Choroid plexus epithelial cell (primary cell): ENCODE results near the gene F5.
"Not testable (repeated sequence)": the region's sequence is repeated elsewhere in the genome, so short reads cannot be mapped to it uniquely, and the experiment has no call there.

Experiments
- DNase-seq: peaks from one replicate; pipeline ENCODE4 v3.0.0-alpha.2; 2010; ENCODE audit warnings: low read depth
- H3K4me3 ChIP-seq: 2 replicates; pipeline ENCODE4 v1.5.1; 2011; ENCODE audit warnings: low read depth, mild to moderate bottlenecking, control low read depth, low read length, moderate library complexity
- TF ChIP-seq, protein P1 (sequence below): conservative IDR thresholded peaks from 2 replicates; pipeline ENCODE4 v1.5.1; 2011; ENCODE audit warnings: low read depth, mild to moderate bottlenecking, control low read depth, inconsistent platforms, low read length, moderate library complexity

F5 gene

DNA sequence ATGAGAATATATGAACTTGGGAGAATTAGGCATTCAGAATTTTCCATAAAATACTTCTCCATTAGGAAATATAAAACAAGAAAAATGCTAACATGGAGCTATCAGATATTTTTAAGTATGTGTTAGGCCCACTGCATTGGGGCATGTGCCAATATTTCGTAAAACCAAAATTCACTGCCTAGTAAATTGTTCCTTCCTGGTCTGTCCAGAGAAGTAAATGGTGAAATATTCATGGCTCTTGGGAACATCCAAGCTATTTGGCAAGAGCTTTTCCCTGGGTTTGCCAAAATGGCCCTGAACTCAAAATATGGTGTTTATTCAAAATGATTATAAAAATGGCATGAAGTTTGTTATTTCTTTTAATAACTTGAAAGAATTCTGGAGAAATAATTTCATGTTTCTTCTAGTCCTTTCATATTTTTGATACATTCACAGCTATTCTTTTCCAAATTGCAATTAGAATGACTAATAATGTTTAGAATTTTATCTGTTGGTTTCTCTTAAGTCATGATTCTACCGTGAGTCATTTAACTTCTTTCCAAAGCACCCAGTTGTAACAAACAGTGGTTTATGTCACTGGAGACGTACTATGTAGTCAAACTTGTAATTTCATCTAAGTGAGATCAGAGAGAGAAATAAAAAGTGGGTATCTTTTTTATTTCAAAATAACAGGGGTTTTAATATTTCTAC lies 74.8 kb downstream of the F5 start:
- peak; percentile 88 for DNase-seq
- no peak overlapping the region for H3K4me3 ChIP-seq
- TF ChIP-seq, protein P1, sequence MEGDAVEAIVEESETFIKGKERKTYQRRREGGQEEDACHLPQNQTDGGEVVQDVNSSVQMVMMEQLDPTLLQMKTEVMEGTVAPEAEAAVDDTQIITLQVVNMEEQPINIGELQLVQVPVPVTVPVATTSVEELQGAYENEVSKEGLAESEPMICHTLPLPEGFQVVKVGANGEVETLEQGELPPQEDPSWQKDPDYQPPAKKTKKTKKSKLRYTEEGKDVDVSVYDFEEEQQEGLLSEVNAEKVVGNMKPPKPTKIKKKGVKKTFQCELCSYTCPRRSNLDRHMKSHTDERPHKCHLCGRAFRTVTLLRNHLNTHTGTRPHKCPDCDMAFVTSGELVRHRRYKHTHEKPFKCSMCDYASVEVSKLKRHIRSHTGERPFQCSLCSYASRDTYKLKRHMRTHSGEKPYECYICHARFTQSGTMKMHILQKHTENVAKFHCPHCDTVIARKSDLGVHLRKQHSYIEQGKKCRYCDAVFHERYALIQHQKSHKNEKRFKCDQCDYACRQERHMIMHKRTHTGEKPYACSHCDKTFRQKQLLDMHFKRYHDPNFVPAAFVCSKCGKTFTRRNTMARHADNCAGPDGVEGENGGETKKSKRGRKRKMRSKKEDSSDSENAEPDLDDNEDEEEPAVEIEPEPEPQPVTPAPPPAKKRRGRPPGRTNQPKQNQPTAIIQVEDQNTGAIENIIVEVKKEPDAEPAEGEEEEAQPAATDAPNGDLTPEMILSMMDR: no peak

DNA sequence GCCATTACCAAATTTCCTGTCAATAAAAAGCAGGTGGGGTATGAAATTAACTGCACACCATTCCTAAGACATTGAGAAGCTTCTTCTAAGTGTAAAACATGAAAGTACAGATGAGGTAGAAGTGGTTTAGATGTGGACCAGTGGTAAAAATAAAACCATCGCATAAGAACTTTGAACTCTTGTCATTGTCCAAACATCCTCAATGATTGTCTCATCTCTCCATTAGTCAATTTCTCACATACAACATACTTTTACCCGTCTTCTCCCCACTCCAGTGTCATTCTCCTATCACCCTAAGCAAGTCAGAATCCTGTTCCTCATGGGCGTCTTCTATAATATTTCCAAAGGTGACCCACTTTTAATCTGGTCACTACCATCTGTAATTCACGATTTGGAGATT lies 76.2 kb downstream of the F5 start:
- no peak overlapping the region for H3K4me3 ChIP-seq
- TF ChIP-seq, protein P1: no peak
- no peak for DNase-seq

DNA sequence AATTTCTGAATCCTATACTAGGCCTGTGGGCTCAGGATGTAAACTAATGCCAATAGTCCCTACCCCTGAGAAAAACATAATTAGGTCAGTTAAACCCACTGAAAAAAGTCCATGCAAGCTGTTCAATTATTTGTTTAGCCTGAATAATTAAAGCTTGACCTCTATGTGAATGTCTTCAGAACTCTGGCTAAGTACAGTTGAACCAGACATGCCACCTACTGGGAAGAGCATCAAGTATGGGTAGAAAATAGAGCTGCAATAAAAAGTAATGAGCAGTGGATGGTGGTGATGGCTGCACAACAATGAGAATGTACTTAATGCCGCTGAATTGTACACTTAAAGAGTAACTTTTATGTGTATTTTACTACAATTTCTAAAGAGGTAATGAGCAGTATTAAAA lies 76.9 kb downstream of the F5 start:
- DNase-seq: peak; percentile 47
- H3K4me3 ChIP-seq: no peak overlapping the region
- TF ChIP-seq, protein P1: peak; percentile 30

DNA sequence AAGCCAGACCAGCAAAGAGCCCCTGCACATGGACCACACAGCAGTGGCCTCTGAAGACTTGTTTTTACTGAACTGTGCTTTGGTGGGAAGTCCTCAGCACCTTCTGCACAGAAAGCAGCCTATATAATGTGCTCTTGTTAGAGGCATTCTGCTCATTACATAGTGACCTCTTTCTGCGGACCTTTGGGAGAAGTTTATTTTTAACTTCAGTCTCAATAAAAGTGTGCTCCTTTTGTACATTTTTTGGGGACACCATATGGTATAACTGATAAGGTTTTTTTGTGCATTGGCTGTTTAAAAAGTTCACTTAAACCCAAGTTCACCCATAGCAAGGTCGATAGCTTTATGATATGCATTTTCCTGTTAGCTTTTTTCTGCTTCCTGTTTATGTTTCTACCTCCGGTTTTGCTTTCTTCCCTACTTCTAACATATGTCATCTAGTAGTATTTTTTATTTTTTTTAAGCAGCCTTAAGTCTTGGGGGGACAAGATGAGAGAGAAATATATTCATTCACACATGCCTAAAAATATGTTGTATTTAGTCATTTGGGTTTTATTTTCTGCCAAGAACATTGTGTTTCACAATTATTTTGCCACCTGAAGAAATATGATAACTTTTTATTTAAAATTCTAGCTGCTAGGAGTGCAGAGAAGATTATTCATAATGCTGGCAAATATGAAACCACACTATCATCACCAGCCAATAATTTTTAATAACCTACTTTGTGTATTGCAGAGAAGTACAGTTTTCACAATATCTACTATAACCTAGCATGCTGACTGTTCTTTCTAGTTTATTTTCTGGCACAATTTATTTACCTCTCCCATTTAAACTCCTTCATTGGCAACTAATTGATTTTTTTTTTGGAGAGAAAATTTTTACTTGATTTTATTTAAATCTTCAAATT lies 77.6 kb downstream of the F5 start:
- TF ChIP-seq, protein P1: no peak
- H3K4me3 ChIP-seq: no peak overlapping the region
- DNase-seq: peak; percentile 35

DNA sequence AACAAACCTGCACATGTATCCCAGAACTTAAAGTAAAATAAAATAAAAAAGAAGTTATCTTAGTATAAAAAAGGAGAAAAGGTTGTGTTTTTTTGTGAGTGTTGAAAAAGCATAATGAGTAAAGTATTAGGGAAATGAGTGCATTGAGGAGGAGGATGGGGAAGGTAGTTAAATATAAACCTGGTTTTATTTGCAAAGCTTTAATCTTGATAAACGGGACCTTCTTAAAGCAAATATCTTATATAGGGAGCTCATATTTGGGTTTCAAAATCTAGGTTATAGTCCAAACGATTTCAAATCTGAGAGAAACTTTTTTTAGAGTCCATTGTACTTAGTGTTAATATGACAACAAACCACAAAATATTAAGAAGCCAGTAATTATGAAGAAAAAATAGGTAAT lies 78.9 kb downstream of the F5 start:
- TF ChIP-seq, protein P1: no peak
- DNase-seq: no peak
- H3K4me3 ChIP-seq: no peak overlapping the region

DNA sequence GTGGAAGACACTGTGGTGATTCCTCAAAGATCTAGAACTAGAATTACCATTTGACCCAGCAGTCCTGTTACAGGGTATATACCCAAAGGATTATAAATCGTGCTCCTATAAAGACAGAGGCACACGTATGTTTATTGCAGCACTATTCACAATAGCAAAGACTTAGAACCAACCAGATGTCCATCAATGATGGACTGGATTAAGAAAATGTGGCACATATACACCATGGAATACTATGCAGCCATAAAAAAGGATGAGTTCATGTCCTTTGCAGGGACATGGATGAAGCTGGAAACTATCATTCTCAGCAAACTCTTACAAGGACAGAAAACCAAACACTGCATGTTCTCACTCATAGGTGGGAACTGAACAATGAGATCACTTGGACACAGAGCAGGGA lies 82.7 kb downstream of the F5 start:
- DNase-seq, H3K4me3 ChIP-seq: not testable (repeated sequence)

DNA sequence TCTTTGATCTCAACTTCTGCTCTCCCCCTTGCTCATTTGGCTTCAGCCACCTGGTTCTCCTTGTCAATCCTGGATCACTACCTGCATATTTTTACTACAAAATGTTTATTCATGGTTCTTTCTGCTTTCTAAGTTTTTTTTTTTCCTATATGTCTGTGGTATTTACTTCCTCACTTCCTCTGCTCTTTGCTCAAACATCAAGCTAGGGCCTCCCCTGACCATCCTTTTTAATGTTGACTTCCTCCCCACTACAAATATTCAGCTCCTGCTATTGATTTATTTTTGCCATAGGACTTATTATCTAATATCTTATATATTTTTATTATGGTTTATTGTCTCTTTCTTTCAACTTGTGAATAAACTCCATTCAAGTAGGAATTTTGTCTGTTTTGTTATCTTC lies 86.5 kb downstream of the F5 start:
- DNase-seq: no peak
- H3K4me3 ChIP-seq: no peak overlapping the region
- TF ChIP-seq, protein P1: no peak
